SIG-M5 treated with dmso at 0.1 percent for 504 hours (cell line): ENCODE measurements around the gene COL4A1.

Experiments used
- DNase-seq: peaks from one replicate; lab custom pipeline; 2025; ENCODE audit not compliant: unreplicated experiment; lab: John Stamatoyannopoulos, UW

COL4A1 gene

GRCh38 chr13:110294146-110294545 lies 12.8 kb downstream of the COL4A1 start:
- no peak for DNase-seq

GRCh38 chr13:110293649-110294048 lies 13.3 kb downstream of the COL4A1 start:
- DNase-seq = no peak

- no peak for DNase-seq
Measured at GRCh38 chr13:110293037-110293436, 13.9 kb downstream of the COL4A1 start.

GRCh38 chr13:110291286-110291685 lies 15.7 kb downstream of the COL4A1 start:
- no peak for DNase-seq

GRCh38 chr13:110290826-110291225 lies 16.1 kb downstream of the COL4A1 start:
- no peak for DNase-seq

GRCh38 chr13:110290153-110290552 lies 16.8 kb downstream of the COL4A1 start:
- DNase-seq = no peak

GRCh38 chr13:110289661-110290060 lies 17.3 kb downstream of the COL4A1 start:
- DNase-seq = no peak

- DNase-seq = no peak
Measured at GRCh38 chr13:110289174-110289573, 17.8 kb downstream of the COL4A1 start.

- no peak for DNase-seq
Measured at GRCh38 chr13:110286833-110287819, 19.8 kb downstream of the COL4A1 start.

- DNase-seq = no peak
Measured at GRCh38 chr13:110285991-110286832, 20.7 kb downstream of the COL4A1 start.

GRCh38 chr13:110284779-110285484 lies 22.0 kb downstream of the COL4A1 start:
- no peak for DNase-seq

- no peak for DNase-seq
Measured at GRCh38 chr13:110283736-110284517, 23.0 kb downstream of the COL4A1 start.

GRCh38 chr13:110282316-110282841 lies 24.6 kb downstream of the COL4A1 start:
- no peak for DNase-seq

GRCh38 chr13:110281736-110282135 lies 25.2 kb downstream of the COL4A1 start:
- DNase-seq = no peak

GRCh38 chr13:110280985-110281688 lies 25.8 kb downstream of the COL4A1 start:
- peak; percentile 54 for DNase-seq

GRCh38 chr13:110280231-110280813 lies 26.6 kb downstream of the COL4A1 start:
- no peak for DNase-seq

GRCh38 chr13:110279684-110280083 lies 27.3 kb downstream of the COL4A1 start:
- no peak for DNase-seq

- no peak for DNase-seq
Measured at GRCh38 chr13:110278859-110279258, 28.1 kb downstream of the COL4A1 start.

GRCh38 chr13:110277357-110277975 lies 29.5 kb downstream of the COL4A1 start:
- DNase-seq = no peak
